ENCODE measurements around the gene ITGA2B.

Gene ITGA2B

GRCh38 chr17:44389281-44389680 lies at the start of gene ITGA2B:
TSS of gene ITGA2B (minus strand) at chr17:44389649. CDS start at chr17:44389473, 176 bp downstream.
- DNase-seq (ENCODE audit: extremely low read depth in 1 of 2, low read depth in 1 of 2), result no peak

DNA sequence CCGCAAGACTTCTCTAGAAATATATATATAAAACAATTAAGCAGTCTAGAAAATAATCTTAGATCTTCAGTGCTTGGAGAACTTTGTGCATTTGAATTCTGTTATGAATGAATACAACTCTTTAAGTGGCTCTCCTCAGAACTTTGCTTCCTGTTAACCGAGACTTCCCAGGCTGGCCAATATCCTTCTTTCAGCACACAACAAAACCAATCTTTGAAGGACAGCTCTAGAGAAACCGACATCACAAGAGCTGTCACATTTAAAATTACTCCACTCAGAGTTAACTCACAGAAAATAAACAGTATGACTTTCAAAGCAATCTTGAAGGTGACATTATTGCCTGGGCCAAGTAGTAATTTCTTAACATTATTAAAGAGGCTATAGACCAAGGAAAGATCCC lies 49.7 kb upstream of the ITGA2B start:
- no peak for DNase-seq (ENCODE audit: extremely low read depth in 1 of 2, low read depth in 1 of 2)

GRCh38 chr17:44438636-44439035 lies 49.2 kb upstream of the ITGA2B start:
- no peak for DNase-seq (ENCODE audit: extremely low read depth in 1 of 2, low read depth in 1 of 2)

GRCh38 chr17:44436336-44436735 lies 46.9 kb upstream of the ITGA2B start:
- no peak for DNase-seq (ENCODE audit: extremely low read depth in 1 of 2, low read depth in 1 of 2)

GRCh38 chr17:44432254-44433157 lies 43.1 kb upstream of the ITGA2B start:
- no peak for DNase-seq (ENCODE audit: extremely low read depth in 1 of 2, low read depth in 1 of 2)

- DNase-seq (ENCODE audit: extremely low read depth in 1 of 2, low read depth in 1 of 2), result no peak
Measured at GRCh38 chr17:44424828-44425461, 35.5 kb upstream of the ITGA2B start.

DNA sequence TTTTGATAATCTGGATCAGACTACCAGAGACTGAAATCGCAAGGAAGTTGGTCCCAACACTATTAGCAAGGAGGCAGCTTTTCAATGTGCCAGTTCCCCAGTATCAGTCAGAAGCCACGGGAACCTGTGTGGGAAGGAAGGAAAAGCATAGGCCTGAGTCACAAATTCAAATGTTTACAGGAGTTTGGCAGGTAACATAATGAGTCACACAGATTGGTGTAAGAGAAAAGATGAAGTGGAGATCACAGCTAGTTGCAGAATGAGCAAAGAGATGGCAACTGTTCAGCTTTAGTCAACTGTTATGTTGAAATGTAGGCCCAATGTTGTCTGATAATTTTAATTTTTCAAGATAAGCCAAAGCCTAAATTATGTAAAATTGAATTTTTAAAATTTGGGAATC lies 28.1 kb upstream of the ITGA2B start:
- DNase-seq (ENCODE audit: extremely low read depth in 1 of 2, low read depth in 1 of 2), result no peak

DNA sequence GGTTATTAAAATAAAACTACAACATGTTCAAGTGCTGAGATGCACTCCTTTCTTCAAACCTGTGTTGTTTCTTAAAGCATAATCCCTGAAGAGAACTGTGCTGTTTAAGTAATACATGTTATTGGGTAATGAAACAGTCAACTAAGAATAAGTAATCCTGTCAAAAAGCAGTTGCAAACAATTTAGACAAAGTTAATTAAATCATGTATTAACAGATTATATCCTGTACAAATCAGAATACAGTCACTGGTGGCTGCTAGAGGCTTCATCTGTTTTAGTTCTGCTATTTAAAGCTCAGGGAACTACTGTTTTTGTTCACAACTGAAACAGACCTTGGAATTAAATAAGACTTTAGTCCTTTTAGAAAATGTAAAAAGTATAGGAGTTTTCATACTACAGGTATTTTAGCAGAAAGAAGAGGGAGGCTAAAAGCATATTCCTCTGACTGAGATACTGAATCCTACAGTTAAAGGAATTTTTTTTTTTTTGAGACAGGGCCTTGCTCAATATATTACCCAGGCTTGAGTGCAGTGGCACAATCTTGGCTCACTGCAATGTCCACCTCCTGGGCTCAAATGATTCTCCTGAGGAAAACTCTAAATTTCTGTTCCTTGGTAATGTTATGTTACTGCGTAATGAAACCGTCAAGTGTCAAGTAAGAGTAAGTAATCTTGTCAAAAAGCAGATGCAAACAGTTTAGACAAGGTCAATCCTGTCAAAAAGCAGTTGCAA lies 27.3 kb upstream of the ITGA2B start:
- no peak for DNase-seq (ENCODE audit: extremely low read depth in 1 of 2, low read depth in 1 of 2)

DNA sequence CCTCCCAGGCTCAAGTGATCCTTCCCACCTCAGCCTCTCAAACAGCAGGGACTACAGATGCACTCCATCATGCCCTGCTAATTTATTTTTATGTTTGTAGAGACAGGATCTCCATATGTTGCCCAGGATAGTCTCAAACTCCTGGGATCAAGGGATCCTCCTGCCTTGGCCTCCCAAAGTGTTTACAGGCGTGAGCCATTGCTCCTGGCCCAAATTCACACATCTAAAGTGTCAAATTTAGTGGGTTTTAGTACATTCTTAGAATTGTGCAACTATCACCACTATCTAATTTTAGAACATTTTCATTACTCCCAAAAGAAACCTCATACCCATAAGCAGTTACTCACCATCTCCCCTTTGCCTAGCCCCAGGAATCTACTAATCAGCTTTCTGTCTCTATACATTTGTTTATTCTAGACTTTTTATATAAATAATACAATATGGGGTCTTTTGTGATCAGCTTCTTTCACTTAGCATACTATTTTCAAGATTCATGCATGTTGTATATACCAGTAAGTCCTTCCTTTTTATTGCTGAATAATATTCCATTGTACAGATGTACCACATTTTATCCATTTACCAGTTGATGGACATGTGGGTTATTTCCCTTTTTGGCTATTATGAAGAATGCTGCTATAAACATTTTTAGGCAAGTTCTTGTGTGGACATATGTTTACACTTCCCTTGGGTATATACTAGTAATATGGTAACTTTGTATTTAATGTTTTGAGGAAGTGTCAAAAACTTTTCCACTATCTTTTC lies 25.1 kb upstream of the ITGA2B start:
- no peak for DNase-seq (ENCODE audit: extremely low read depth in 1 of 2, low read depth in 1 of 2)

DNA sequence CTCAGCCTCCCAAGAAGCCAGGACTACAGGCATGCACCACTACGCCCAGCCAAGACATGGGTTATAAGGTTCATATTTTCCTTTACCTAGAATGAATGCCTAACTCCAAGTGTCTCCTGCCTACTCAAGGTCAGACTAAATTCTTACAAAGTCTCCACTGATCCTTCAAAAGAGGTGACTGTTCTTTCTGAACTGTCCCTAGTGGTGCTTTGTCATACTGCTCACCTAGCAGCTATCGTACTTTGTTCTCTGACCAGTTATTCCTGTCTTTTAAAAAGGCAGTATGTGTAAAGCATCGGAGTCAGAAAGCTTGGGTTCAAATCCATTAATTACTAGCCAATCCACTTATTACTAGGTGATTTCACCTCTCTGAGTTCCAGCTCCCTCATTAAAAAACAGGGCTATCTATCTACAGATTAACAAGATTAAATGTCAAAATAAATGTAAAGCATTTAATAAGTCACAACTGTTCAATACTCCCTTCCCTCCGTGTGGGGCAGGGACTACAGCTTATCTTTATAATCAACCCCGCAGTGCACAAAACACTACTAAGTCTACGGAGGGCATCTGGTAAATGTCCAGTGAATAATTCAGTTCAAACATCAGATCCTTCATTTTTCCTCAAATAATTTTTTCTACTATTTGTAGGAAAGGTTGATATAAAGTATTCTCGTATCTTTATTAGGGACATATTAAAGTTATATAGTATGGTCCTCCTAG lies 20.0 kb upstream of the ITGA2B start:
- DNase-seq (ENCODE audit: extremely low read depth in 1 of 2, low read depth in 1 of 2), result no peak

DNA sequence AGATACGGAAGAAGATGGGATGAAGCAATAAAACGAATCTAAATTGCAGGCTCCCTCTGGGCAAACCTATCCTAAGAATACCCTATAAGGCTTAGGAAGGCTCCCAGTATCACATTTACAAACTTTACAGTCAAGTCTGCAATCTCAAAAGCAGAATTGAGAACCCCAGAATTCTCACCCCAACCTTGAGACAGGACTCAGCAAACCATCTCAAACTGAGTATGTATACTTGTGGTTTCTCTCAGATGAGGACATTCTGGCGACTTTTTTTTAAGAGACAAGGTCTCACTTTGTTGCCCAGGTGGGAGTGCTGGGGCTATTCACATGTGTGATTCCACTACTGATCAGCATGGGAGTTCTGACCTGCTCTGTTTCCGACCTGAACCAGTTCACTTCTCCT lies 19.3 kb upstream of the ITGA2B start:
- DNase-seq (ENCODE audit: extremely low read depth in 1 of 2, low read depth in 1 of 2), result no peak

DNA sequence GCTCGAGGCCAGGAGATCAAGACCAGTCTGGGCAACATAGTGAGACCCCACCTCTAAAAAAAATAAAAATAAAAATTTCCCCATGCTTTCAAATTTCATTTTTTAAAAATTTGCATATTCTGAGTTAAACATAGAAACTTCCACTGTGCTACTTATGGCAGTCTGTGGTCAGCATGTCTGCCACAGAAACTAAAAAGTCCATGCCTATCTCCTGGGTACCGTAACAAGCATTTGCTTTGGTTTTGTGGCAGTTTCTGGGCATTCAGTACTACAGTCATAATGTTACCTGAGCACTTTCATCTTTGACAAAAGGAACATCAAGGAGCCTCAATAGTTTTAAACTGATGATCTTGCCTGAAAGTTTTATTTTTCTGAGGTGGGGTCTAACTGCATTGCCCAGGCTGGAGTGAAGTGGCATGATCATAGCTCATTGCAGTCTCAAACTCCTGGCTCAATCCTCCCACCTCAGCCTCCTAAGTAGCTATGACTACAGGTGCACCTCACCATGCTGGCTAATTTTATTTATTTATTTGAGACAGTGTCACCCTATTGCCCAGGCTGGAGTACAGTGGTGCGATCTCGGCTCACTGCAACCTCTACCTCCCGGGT lies 13.2 kb upstream of the ITGA2B start:
- DNase-seq (ENCODE audit: extremely low read depth in 1 of 2, low read depth in 1 of 2), result no peak

DNA sequence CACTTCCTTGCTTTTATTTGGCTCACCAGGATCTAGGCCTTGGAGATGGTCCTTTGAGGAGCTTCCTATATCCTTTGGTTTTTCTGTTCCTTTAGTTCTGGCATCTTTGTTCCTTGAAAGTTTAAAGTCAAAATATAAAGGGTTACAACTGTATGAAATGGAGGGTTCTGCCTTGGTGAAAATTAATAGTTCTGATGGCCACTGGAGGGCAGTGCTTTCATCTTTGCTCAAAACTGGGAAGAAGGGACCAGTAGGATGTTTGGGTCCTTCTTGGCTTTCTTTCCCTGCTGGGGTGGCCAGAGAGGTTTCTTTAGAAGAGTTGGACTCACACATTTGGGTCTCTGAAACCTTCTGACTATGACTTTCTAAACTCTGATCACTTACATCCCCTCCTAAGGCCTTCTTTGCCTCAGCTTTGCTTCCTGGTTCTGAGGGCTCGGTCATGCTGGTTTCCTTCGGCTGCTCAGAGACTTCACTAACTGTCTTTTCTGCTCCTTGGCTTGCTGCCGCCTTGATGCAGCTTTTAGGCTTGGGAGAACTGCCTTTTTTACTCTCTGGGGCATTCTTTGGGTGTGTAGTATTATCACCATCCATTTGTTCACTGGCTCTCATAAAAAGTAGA lies 10.9 kb upstream of the ITGA2B start:
- no peak for DNase-seq (ENCODE audit: extremely low read depth in 1 of 2, low read depth in 1 of 2)

- DNase-seq (ENCODE audit: extremely low read depth in 1 of 2, low read depth in 1 of 2), result no peak
Measured at GRCh38 chr17:44398692-44399691, 9.5 kb upstream of the ITGA2B start.

DNA sequence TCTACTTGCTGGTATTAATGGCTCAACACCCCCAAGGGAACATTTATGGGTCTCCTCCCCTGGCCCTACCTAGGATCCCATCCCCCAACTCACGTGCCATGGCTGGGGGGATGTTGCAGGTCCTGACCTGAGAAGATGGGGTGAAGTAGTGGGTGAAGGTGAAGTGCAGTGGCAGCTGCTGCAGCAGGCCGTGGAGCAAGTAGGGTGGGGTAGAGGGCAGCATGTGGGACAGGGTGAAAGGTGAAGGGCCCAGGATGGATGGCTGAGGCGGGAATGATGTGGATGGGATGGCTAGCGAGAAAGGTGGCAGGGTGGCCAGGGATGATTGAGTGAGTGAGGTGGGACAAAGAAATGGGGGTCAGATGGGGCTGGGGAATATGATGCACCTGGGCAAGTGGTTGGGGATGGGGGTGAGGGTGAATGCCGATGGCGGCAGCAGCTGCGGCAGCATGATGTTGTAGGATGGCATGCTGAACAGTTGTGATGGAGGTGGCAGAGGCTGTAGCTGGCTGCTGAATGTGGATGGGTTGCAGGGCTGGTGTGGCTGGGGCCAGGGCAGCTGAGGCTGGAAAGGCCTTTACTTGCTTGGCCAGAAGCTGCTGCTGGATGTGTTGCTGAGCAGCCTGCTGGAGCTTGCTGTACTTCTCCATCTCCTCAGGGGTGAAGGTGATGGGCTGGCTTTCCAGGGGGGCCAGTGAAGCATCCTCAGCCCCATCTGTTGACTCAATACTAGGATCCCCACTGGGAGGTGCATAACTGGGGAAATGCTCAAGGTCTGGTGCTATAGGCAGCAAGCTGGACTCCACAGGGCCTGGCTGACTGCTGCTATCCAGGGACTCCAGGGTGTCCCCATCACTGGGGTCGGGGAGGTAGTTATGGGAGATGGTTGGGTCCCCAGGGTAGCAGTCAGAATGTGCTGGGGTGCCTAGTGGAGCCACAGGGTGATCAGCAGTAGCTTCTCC lies 8.3 kb upstream of the ITGA2B start:
- DNase-seq (ENCODE audit: extremely low read depth in 1 of 2, low read depth in 1 of 2), result no peak

GRCh38 chr17:44396946-44397345 lies 7.5 kb upstream of the ITGA2B start:
- no peak for DNase-seq (ENCODE audit: extremely low read depth in 1 of 2, low read depth in 1 of 2)

DNA sequence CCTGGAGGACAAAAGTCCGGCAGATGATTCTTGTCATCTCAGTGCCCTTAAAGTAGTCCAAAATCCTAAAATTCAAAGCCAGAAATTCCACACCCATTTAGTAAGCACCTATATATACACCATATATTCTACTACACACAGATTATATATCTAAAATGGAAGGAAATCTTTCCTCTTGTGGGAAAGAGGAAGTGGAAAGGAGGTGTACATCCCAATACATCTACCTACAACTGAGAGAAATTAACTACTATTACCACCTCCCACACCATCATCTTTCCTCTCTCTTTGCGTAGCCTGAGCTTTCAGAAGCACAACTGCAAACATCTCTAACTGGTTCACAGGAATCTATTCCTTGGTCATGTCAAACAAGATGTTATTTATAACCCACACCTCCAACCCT lies 5.4 kb upstream of the ITGA2B start:
- no peak for DNase-seq (ENCODE audit: extremely low read depth in 1 of 2, low read depth in 1 of 2)
